HG03558 (cell line): ENCODE results near the gene KIF5B.
"Not testable (repeated sequence)": the region's sequence is repeated elsewhere in the genome, so short reads cannot be mapped to it uniquely, and the experiment has no call there.

Experiments
- ATAC-seq: cut with Tn5 transposase; IDR thresholded peaks from one replicate; pipeline ENCODE4 v1.9.1; 2021; ENCODE audit warnings: moderate number of reproducible peaks; ENCODE audit not compliant: unreplicated experiment; ENCODE audit errors: extremely low read depth

Gene KIF5B

GRCh38 chr10:32028710-32029109 lies 27.5 kb downstream of the KIF5B start:
- no peak for ATAC-seq

- ATAC-seq: no peak
Measured at GRCh38 chr10:32023264-32023663, 33.0 kb downstream of the KIF5B start.

GRCh38 chr10:32017044-32017443 lies 39.2 kb downstream of the KIF5B start:
- ATAC-seq: no peak

- ATAC-seq: no peak
Measured at GRCh38 chr10:32015386-32015785, 40.8 kb downstream of the KIF5B start.

GRCh38 chr10:32007026-32007425 lies 49.2 kb downstream of the KIF5B start:
- ATAC-seq: no peak

- no peak for ATAC-seq
Measured at GRCh38 chr10:32005050-32005449, 51.2 kb downstream of the KIF5B start.

GRCh38 chr10:32004161-32004591 lies 52.0 kb downstream of the KIF5B start:
- ATAC-seq: no peak

- no peak for ATAC-seq
Measured at GRCh38 chr10:32002531-32002930, 53.7 kb downstream of the KIF5B start.

- ATAC-seq: no peak
Measured at GRCh38 chr10:32000937-32001336, 55.3 kb downstream of the KIF5B start.

GRCh38 chr10:31999836-32000235 lies 56.4 kb downstream of the KIF5B start:
- no peak for ATAC-seq

GRCh38 chr10:31999070-31999660 lies 57.1 kb downstream of the KIF5B start:
- ATAC-seq: no peak

GRCh38 chr10:31994926-31995325 lies 61.3 kb downstream of the KIF5B start:
- ATAC-seq: no peak

GRCh38 chr10:31990937-31991336 lies 65.3 kb downstream of the KIF5B start:
- ATAC-seq: no peak

- not testable (repeated sequence) for ATAC-seq
Measured at GRCh38 chr10:31987786-31988185, 68.4 kb downstream of the KIF5B start.

GRCh38 chr10:31982111-31982510 lies 74.1 kb downstream of the KIF5B start:
- no peak for ATAC-seq

- ATAC-seq: no peak
Measured at GRCh38 chr10:31980471-31980870, 75.8 kb downstream of the KIF5B start.

- ATAC-seq: not testable (repeated sequence)
Measured at GRCh38 chr10:31979071-31979470, 77.2 kb downstream of the KIF5B start.

GRCh38 chr10:31978156-31978483 lies 78.1 kb downstream of the KIF5B start:
- ATAC-seq: no peak

GRCh38 chr10:31977440-31978155 lies 78.6 kb downstream of the KIF5B start:
- no peak for ATAC-seq

- ATAC-seq: no peak
Measured at GRCh38 chr10:31975157-31975765, 81.0 kb downstream of the KIF5B start.

GRCh38 chr10:31974434-31975124 lies 81.6 kb downstream of the KIF5B start:
- ATAC-seq: no peak
